Activated CD8-positive, alpha-beta memory T cell treated with anti-CD3 and anti-CD28 coated beads for 48 hours (primary cell): ENCODE data around the gene SLC16A14.

ENCODE experiments used
- DNase-seq, 3 experiments: peaks; one replicate each; pipeline ENCODE4 v3.0.0-alpha.2; 2020; ENCODE audit warnings: low read depth in 2 of 3, low spot score in 2 of 3

The SLC16A14 gene

DNA sequence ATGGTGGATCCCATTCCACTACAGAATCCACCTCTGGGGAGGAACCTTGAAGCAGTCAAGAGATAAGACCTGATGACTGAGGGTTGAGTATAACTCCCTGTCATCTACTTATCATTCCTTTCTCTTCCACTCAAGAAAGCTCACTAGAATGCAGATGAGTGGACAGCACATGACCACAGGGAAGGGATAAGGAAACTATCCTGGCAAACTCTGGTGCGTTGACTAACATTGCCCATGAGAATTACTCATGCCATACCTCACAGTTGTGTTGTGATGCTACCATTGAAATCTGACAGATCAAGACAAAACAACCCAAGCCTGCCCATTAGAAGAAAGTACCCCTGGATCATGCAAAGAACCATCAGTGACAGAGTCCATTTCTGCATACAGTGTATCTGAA, 26.5 kb downstream of the SLC16A14 start:
- no peak for DNase-seq

DNA sequence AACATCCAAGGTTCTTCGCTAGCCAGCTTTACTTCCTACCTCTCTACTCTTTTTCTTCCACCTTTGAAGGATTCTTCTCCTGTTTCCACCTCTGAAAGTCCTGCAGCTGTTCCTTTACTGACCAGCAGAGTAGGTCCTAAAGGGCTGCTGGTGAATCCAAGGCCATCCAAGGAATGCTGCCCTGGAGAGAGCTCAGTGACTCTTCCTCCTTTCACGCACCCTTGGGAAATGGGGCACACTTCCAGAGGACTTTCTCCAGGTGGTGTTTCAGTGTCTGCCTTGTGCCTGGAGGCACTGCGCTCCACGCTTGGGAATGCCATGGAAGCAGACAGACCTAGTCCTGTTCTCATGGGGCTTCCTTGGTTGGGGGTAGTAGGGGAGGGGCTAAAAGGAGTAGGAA, 45.4 kb downstream of the SLC16A14 start:
- no peak for DNase-seq

DNA sequence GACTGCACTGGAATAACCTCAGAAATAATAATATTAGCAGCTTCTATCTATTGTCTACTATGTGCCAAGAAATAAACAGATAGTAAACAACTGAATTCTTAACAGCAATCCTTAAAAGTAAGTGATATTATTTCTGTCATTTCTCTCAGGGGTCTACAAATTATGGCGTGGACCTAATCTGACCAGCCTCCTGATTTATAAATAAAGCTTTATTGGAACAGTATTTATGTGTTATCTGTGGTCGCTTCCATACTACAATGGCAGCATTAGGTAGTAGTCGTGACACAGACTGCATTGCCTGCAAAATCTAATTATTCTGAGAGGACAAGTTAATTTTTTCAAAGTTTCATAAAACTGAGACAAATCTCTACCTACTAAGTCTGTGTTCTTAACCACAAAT, 49.0 kb downstream of the SLC16A14 start:
- DNase-seq: no peak

DNA sequence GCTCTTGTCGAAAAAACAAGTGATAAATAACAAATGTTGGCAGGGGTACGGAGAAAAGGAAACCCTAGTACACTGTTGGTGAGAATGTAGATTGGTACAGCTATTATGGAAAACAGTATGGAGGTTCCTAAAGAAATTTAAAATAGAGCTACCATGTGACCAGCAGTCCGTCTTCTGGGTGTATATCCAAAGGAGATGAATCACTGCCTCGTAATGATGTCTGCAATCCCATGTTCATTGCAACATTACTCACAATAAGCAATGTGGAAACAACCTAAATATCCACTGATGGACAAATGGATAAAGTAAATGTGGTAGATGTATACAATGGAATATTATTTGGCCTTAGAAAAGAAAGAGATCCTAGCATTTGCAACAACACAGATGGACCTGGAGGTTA, 50.6 kb downstream of the SLC16A14 start:
- no peak for DNase-seq

DNA sequence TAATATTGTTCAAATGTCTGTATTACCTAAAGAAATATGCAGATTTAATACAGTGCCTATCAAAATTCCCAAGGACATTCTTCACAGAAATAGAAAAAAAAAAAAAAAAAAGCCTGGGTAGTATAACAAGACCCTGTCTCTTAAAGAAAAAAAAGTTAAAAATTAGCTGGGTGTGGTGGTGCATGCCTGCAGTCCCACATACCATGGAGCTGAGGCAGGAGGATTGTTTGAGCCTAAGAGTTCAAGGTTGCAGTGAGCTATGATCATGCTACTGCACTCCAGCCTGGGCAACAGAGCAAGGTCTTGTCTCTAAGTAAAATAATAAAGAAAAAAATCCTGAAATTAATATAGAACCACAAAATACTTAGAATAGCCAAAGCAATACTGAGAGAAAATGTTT, 51.9 kb downstream of the SLC16A14 start:
- no peak for DNase-seq

DNA sequence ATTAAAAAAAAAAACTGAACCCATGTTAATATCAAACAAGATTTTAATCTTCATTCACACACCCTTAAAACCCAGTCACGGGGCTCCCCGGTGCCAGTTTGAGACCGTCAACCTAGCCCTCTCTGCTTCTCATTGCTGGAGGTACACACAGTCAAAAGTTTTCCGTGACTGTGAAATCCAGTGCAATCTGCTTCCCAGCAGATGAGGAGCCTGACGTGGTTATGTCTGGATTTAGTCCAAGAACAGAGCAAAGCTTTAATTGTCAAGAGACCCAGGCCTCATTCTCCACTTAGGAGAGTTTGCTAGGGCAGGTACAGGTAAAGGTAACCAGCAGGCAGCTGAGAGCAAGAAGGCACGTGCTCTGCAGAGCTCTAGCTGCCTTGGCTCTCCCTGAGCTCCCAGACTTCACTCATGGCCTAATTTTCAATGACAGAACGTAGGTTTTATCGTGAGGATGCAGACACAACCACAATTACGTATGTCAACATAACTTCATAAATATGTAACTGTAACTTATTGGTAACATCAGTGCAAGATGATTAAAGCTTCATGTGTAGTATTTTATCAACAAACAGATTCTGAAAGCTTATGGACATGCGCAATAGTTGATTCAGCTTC, 56.3 kb downstream of the SLC16A14 start:
- no peak for DNase-seq

DNA sequence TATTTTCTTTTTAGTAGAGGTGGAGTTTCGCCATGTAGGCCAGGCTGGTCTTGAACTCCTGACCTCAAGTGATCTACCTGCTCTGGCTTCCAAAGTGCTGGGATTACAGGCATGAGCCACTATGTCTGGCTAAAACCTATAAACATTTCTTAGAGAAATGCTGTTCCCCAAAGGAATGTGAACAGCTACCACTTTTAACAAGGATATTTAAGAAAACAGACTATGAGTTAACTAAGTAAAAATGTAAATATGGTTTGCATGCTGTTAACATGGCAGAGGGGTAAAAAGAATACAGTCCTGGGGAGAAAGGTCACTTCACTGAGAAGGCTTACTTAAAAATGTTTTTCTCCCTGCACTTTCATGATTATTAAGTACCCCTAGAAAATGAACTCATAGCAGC, 57.1 kb downstream of the SLC16A14 start:
- no peak for DNase-seq

DNA sequence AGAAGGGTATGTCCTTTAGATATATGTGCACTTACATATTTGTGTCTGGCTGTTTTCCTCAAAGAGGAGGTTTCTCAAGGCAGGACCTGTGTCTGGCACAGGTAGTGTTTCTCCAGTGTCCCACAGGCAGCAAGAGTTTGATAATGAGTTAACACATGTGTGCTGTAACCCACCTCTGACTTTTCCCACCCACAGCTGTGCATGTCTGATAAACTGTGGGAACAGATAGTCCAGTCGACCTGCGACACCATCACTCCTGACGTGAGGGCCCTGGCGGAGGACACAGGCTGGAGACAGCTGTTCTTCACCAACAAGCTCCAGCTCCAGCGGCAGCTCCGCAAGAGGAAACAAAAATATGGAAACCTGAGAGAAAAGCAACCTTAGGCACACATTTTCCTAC, 58.2 kb downstream of the SLC16A14 start:
- no peak for DNase-seq

DNA sequence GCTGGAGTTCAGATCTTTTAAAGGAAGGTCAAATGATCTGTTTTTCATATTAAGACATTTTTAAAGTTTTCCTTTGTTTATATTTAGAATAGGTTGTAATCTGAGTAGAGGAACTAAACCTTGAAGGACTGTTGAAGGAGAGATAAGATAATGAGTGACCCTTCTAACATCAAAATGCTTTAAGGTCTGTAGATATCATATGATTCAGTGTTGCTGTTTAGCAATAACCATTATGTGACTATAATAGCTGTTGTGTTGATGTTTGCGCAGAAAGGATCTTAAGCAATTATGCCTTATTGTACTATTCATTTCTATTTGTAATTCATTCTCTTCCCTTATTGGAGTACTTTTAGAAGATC, 60.0 kb downstream of the SLC16A14 start:
- no peak for DNase-seq

DNA sequence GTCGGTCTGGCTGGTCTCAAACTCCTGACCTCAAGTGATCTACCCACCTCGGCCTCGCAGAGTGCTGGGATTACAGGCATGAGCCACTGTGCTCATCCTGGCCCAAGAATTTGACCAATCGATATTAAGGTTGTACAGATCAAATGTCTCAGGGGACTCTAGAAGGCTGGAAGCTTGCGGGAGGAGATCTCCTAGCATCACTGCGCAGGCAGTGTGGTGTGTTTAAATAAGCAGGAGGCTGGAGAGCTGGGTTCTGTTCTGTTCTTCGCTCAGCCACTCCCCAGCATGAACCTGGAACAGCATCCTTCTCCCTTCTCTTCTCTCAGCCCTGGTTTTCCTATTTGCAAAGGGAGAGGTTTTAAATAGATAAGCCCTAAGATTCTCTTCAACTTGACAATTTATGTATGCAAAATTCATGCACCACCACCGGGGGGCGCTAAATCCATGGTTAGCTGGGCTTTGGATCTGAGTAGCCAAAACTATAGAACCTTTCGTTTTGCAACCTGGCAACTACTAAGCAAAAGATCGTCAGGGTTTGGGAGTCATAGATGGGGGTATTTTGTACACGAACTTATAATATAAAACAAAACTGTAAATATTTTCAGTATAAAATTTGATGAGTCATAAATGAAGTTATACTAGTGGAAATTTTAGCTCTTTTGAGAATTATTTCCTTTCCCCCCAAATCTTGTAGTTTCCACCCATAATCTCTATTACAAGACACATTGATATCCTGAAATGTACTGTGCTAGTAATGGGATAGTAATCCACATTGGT, 60.6 kb downstream of the SLC16A14 start:
- DNase-seq: peak; percentile 51 to 84 (median 82)

DNA sequence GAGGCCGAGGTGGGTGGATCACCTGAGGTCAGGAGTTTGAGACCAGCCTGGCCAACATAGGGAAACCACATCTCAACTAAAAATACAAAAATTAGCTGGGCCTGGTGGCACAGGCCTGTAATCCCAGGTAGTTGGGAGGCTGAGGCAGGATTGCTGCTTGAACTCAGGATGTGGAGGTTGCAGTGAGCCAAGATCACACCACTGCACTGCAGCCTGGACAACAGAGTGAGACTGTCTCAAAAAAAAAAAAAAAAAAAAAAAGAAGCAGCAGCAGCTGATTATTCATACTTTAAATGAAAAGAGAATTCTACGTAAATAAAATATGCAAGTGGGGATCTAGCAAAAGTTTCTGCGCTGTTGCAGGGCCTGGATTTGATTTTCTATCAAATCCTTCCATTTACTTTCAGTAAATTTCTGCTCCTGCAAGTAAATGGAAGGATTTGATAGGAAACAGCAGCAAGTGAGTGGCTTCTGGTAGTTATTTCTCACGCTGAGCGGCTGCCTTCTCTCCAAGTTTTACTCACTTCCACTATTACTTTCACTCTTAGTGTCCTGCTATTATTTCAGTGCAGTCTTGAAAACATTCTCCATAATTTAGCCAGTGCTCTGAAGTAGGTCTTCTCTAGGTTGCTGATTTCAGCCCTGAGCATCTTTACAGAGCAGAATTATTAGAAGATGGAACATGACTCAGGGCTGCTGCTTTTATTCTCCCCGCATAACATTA, 68.4 kb downstream of the SLC16A14 start:
- no peak for DNase-seq

DNA sequence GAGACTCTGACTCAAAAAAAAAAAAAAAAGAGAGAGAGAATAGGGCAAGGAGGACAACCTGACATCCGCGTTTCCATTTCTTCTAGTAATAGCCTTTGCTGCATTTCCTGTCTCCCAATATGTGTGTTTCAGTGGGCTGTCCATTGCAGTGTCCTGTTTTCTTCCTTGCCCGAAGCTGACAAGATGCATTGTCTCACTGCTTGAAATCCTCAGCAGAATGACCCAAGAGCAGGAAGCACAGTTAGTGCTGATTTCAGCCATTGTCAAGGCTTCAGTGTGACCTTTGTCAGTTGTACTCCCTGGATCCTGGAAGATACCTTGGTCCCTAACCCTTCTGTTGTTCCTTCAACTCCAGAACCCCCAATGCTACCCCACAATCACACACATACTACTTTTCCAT, 71.2 kb downstream of the SLC16A14 start:
- DNase-seq: no peak

DNA sequence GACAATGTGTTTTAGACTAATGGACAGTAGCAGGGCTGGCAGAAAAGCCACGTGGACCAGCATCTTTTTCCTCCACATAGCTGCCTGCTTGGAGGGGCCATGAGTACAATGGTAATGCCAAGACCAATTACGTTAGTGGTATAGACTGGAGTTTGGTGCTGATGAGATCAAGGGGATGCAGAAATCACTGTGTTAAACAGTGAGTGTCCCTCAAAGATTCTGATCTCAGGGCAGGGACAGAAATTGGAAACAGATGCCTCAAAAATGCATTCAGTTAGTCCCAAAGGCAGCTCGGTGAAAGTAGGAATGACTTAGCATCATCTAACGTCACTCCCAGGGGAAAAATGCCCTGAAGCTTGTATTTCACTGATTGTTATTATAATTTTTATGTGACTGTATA, 72.4 kb downstream of the SLC16A14 start:
- no peak for DNase-seq

DNA sequence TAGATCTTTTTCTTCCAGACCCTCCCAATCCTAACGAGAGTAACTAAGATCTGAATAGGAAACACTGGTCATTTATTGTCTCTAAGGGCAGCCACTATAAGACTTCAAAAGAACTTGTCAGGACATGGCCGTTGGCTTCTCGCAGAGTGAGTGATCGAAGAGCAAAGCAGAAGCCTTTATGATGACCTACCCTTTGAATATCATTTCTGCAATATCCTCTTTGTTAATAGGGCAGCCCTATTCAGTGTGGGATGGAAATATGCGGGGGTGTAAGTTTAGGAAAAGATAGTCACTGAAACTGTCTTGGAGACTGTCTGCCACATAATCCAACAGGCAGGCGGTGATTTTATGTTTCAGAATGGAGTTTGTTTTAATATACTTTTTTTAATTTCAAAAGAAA, 75.5 kb downstream of the SLC16A14 start:
- DNase-seq: no peak
